ENCODE results near the gene ACVR1C. TPM values are rescaled to one million over a fixed set of nuclear protein-coding genes. Genes with fewer than 3 reads are reported as not detected.

The ACVR1C gene
- total RNA-seq, 4 donors from 2014 or later = 0.23 to 1.2 (median 0.67) TPM

DNA sequence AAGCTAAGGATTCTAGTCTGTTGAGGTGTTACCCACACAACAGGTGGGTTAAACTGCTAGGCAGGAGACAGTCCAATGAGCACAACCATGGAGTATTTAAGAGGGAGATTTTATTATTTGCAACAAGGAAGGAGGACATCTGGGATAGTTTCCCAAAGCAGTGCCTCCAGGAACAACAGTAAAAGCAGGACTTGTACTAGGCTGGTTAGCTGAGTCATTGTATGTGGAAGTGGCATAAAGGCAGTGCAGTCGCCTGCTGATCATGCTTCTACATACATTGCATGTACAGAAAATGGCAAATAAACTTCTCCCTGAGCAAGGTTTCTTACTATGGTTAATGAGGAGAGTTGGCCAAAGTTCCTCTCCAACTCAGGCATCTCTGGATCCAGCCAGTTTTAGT, 138.7 kb downstream of the ACVR1C start:
- intact Hi-C loops (cut with DNase I; ENCODE audit: low total_unique reads) = no loop called here
- DNase-seq (ENCODE audit: low spot score in 2 of 2) = no peak
- 45 to 71% methylated on average over 1 of the region's 1 CpG for WGBS, 2 donors
- no peak overlapping the region for H3K4me3 ChIP-seq (ENCODE audit: low read depth, poor library complexity, severe bottlenecking)
- TF ChIP-seq, protein P1, sequence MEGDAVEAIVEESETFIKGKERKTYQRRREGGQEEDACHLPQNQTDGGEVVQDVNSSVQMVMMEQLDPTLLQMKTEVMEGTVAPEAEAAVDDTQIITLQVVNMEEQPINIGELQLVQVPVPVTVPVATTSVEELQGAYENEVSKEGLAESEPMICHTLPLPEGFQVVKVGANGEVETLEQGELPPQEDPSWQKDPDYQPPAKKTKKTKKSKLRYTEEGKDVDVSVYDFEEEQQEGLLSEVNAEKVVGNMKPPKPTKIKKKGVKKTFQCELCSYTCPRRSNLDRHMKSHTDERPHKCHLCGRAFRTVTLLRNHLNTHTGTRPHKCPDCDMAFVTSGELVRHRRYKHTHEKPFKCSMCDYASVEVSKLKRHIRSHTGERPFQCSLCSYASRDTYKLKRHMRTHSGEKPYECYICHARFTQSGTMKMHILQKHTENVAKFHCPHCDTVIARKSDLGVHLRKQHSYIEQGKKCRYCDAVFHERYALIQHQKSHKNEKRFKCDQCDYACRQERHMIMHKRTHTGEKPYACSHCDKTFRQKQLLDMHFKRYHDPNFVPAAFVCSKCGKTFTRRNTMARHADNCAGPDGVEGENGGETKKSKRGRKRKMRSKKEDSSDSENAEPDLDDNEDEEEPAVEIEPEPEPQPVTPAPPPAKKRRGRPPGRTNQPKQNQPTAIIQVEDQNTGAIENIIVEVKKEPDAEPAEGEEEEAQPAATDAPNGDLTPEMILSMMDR (IDR thresholded peaks at IDR 0.05) = no peak
- TF ChIP-seq POLR2A (IDR thresholded peaks at IDR 0.05) = no peak

DNA sequence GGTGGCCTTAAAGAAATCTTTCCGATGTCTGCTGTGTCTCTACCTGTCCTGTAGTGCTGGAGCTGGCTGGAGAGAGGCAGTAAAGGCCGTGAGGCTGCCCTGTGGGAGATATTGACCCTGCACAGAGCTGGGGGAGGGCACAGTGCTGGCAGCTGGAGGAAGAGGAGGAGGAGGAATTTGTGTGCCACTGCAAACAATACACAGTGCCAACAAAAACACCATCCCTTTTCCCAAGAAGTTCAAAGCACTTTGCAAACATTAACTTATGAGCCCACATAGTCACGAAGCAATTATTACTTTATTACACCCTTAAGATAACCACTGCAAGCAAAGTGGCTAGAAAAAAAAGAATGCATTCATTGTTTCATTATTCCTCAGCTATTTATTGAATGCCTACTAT, 139.8 kb downstream of the ACVR1C start:
- WGBS, 2 donors = 59 to 82% methylated on average over 3 of the region's 3 CpGs
- intact Hi-C loops (cut with DNase I; ENCODE audit: low total_unique reads) = no loop called here
- TF ChIP-seq, protein P1 (IDR thresholded peaks at IDR 0.05) = no peak
- no peak for TF ChIP-seq POLR2A (IDR thresholded peaks at IDR 0.05)

DNA sequence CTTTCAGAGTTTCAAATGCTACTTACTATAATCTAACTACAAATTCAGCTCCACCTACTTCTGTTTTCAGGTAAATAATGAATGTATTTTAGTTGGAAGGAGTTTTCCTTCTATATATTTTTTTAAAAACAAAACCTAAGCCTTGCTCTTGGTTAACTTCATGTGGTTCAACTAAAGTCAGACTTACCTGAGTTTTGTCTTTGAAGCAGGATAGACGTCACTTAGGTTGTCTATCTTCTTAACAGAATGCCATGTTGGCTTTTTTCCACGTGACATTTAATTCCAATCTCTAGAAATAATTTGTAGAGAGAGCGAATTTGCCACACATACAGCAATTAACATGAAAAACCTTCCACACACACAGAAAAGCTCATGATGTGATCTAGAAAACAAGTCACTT, 140.9 kb downstream of the ACVR1C start:
- intact Hi-C loops (cut with DNase I; ENCODE audit: low total_unique reads) = no loop called here
- DNase-seq (ENCODE audit: low spot score in 2 of 2) = no peak
- no peak overlapping the region for H3K4me3 ChIP-seq (ENCODE audit: low read depth, poor library complexity, severe bottlenecking)
- no peak for TF ChIP-seq POLR2A (IDR thresholded peaks at IDR 0.05)
- TF ChIP-seq, protein P1 (IDR thresholded peaks at IDR 0.05) = no peak
- 53 to 63% methylated on average over 3 of the region's 3 CpGs for WGBS, 2 donors

More for the DNA sequence above, 139.8 kb downstream of the ACVR1C start:
- DNase-seq (ENCODE audit: low spot score in 2 of 2) = no peak
- H3K4me3 ChIP-seq (ENCODE audit: low read depth, poor library complexity, severe bottlenecking) = no peak overlapping the region

DNA sequence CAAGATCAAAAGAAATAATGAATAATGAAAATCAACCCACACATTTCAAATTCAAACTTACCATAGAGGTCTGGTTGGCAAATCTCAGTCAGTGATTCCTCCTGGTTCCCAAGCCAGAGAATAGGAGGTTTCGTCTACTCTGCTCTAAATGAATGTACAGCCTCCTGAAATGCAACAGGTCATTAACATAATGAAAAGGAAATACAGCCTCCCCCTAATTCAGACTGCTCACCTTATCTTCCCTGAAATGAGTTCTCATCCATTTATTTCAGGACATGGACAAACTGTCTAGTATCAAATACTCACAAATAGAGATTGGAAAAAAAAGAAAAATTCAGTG, 141.4 kb downstream of the ACVR1C start:
- no peak for TF ChIP-seq POLR2A (IDR thresholded peaks at IDR 0.05)
- TF ChIP-seq, protein P1 (IDR thresholded peaks at IDR 0.05) = no peak
- WGBS, 2 donors = 73 to 81% methylated on average over 1 of the region's 1 CpG
- intact Hi-C loops (cut with DNase I; ENCODE audit: low total_unique reads) = no loop called here
- DNase-seq (ENCODE audit: low spot score in 2 of 2) = no peak
- H3K4me3 ChIP-seq (ENCODE audit: low read depth, poor library complexity, severe bottlenecking) = no peak overlapping the region

DNA sequence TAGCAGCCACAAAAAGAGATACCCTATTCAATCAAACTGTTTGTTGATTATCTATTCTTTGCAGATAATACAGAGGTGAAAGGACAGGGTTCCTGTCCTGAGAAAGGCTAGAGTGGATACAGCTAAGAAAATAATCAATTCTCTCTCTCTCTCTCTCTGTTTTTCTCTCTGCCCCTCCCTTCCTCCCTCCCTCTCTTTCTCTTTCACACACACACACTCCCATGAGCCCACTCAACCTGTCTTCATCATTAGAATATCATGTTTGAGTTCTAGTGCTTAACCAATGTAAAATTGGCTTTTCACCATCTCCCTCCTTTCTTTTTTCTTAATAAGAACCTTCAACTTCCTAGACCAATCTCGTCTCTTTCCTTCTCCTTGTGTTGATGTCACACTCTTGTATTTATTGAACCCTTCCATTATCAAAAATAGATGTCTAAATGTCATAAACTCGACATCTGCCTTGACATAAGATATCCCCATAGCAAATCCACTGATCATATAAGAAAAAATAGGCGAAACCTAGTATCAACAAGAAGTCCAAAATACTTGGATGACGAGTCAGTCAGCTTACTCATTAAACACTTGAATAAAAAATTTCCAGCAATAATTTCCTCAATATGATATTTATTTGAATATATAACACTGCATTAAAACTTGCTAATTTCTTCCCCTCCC, 141.9 kb downstream of the ACVR1C start:
- no peak for DNase-seq (ENCODE audit: low spot score in 2 of 2)
- no peak overlapping the region for H3K4me3 ChIP-seq (ENCODE audit: low read depth, poor library complexity, severe bottlenecking)
- intact Hi-C loops (cut with DNase I; ENCODE audit: low total_unique reads) = no loop called here
- WGBS, 2 donors = 79 to 86% methylated on average over 4 of the region's 4 CpGs
- TF ChIP-seq, protein P1 (IDR thresholded peaks at IDR 0.05) = no peak
- TF ChIP-seq POLR2A (IDR thresholded peaks at IDR 0.05) = no peak
